ENCODE data around the gene TOMM7. TPM values are rescaled to one million over a fixed set of nuclear protein-coding genes. Genes with fewer than 3 reads are reported as not detected.

Gene TOMM7
- total and polyA plus RNA-seq, 10 of the 15 experiments (the other 5 are each of a cell fraction or from before 2014, with no cell fraction given), result 151 to 1,497 (median 322) TPM

DNA sequence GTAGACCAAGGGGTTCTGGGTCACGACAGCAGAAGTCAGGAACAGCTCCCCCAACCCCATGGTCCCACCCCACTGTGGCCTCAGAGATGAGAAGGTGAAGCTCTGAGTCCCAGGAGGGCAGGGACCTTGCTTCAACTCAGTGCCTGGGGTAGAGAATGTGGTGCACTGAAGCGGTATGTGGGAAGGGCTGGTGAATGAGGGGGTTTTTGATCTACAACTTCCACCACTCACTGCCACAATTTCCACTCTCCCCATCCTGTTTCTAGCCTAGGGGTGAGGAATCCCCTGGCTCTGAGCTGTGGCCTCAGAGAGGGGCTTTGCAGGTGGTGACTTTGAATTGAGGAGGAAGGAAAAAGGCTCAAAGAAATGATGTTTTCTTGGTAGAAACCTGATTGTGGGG is 44.9 kb upstream of the TOMM7 start (continued):
- TF ChIP-seq MAX (IDR thresholded peaks at IDR 0.05; ENCODE audit: low read depth, low read length) (no peak), RB1 (IDR thresholded peaks at IDR 0.05; ENCODE audit: borderline replicate concordance) (no peak), NFYB (IDR thresholded peaks at IDR 0.05; ENCODE audit: insufficient read depth, low read depth, low read length) (no peak), ZZZ3 (IDR thresholded peaks at IDR 0.05; ENCODE audit: control insufficient read depth, insufficient read length, low read depth) (no peak), SP1 (IDR thresholded peaks at IDR 0.05; ENCODE audit: low read depth, low read length) (no peak), SREBF2 (IDR thresholded peaks at IDR 0.05; ENCODE audit: low read length) (no peak), NR2C1 (IDR thresholded peaks at IDR 0.05) (no peak), STAT3 (IDR thresholded peaks at IDR 0.05; ENCODE audit: low read depth, low read length) (no peak), CBFB (IDR thresholded peaks at IDR 0.05; ENCODE audit: low read depth) (no peak), BRCA1 (IDR thresholded peaks at IDR 0.05; ENCODE audit: low read depth, low read length) (no peak), SPI1 (IDR thresholded peaks at IDR 0.05; ENCODE audit: borderline replicate concordance, insufficient read depth, low read depth, low read length) (no peak), CHD4 (IDR thresholded peaks at IDR 0.05) (no peak)
- TF ChIP-seq, protein P1, sequence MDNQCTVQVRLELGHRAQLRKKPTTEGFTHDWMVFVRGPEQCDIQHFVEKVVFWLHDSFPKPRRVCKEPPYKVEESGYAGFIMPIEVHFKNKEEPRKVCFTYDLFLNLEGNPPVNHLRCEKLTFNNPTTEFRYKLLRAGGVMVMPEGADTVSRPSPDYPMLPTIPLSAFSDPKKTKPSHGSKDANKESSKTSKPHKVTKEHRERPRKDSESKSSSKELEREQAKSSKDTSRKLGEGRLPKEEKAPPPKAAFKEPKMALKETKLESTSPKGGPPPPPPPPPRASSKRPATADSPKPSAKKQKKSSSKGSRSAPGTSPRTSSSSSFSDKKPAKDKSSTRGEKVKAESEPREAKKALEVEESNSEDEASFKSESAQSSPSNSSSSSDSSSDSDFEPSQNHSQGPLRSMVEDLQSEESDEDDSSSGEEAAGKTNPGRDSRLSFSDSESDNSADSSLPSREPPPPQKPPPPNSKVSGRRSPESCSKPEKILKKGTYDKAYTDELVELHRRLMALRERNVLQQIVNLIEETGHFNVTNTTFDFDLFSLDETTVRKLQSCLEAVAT (IDR thresholded peaks at IDR 0.05), result no peak
- TF ChIP-seq, protein P2, sequence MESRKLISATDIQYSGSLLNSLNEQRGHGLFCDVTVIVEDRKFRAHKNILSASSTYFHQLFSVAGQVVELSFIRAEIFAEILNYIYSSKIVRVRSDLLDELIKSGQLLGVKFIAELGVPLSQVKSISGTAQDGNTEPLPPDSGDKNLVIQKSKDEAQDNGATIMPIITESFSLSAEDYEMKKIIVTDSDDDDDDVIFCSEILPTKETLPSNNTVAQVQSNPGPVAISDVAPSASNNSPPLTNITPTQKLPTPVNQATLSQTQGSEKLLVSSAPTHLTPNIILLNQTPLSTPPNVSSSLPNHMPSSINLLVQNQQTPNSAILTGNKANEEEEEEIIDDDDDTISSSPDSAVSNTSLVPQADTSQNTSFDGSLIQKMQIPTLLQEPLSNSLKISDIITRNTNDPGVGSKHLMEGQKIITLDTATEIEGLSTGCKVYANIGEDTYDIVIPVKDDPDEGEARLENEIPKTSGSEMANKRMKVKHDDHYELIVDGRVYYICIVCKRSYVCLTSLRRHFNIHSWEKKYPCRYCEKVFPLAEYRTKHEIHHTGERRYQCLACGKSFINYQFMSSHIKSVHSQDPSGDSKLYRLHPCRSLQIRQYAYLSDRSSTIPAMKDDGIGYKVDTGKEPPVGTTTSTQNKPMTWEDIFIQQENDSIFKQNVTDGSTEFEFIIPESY (IDR thresholded peaks at IDR 0.05), result no peak
- TF ChIP-seq, protein P3, sequence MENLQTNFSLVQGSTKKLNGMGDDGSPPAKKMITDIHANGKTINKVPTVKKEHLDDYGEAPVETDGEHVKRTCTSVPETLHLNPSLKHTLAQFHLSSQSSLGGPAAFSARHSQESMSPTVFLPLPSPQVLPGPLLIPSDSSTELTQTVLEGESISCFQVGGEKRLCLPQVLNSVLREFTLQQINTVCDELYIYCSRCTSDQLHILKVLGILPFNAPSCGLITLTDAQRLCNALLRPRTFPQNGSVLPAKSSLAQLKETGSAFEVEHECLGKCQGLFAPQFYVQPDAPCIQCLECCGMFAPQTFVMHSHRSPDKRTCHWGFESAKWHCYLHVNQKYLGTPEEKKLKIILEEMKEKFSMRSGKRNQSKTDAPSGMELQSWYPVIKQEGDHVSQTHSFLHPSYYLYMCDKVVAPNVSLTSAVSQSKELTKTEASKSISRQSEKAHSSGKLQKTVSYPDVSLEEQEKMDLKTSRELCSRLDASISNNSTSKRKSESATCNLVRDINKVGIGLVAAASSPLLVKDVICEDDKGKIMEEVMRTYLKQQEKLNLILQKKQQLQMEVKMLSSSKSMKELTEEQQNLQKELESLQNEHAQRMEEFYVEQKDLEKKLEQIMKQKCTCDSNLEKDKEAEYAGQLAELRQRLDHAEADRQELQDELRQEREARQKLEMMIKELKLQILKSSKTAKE (IDR thresholded peaks at IDR 0.05; ENCODE audit: low read depth, poor library complexity, severe bottlenecking), result no peak
